Measurements from ENCODE around the gene GPR150.

- TF ChIP-seq, protein P1, sequence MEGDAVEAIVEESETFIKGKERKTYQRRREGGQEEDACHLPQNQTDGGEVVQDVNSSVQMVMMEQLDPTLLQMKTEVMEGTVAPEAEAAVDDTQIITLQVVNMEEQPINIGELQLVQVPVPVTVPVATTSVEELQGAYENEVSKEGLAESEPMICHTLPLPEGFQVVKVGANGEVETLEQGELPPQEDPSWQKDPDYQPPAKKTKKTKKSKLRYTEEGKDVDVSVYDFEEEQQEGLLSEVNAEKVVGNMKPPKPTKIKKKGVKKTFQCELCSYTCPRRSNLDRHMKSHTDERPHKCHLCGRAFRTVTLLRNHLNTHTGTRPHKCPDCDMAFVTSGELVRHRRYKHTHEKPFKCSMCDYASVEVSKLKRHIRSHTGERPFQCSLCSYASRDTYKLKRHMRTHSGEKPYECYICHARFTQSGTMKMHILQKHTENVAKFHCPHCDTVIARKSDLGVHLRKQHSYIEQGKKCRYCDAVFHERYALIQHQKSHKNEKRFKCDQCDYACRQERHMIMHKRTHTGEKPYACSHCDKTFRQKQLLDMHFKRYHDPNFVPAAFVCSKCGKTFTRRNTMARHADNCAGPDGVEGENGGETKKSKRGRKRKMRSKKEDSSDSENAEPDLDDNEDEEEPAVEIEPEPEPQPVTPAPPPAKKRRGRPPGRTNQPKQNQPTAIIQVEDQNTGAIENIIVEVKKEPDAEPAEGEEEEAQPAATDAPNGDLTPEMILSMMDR (IDR thresholded peaks at IDR 0.05; ENCODE audit: low read depth, low read length, poor library complexity, severe bottlenecking), result no peak
- TF ChIP-seq EZH2phosphoT487 (IDR thresholded peaks at IDR 0.05; ENCODE audit: borderline replicate concordance, low read length), result no peak
Observed at GRCh38 chr5:95646569-95647431, 26.9 kb downstream of the GPR150 start, which contains the start of gene RFESD.

Data from DOHH2 (cell line).